B cell (primary cell): ENCODE results near the gene FGFR2. TPM values are rescaled to one million over a fixed set of nuclear protein-coding genes. Genes with fewer than 3 reads are reported as not detected.

Source experiments
- ATAC-seq: fragments of 200-7000 bp; cut with Tn5 transposase; one replicate; pipeline ENCODE4 v1.10.0; 2021; ENCODE audit warnings: low read depth, mild to moderate bottlenecking, moderate number of reproducible peaks, moderate library complexity
- CTCF ChIA-PET: fragments of 350-600 bp; sonication (Branson Sonifier 250); formaldehyde crosslinking; loops from one replicate; lab custom pipeline; 2021; ENCODE audit warnings: antibody characterized with exemption, inconsistent platforms; lab: Charles Lee
- POLR2A ChIA-PET: fragments of 350-600 bp; sonication (Branson Sonifier 250); formaldehyde crosslinking; loops from one replicate; lab custom pipeline; 2021; ENCODE audit warnings: antibody characterized with exemption; lab: Charles Lee
- DNase-seq: peaks from one replicate; pipeline ENCODE4 v3.0.0; 2013
- H2AFZ ChIP-seq: 2 replicates; pipeline ENCODE4 v1.6.1; 2012; ENCODE audit warnings: mild to moderate bottlenecking, low read depth, low read length; ENCODE audit not compliant: insufficient read depth, poor library complexity, severe bottlenecking
- H3K27ac ChIP-seq, 2 donors: 1 replicate in 1 of 2; 2 replicates in 1 of 2; pipeline ENCODE4 v1.5.1; 2012 to 2013; ENCODE audit warnings: low read length in 2 of 2, mild to moderate bottlenecking in 2 of 2, moderate library complexity in 1 of 2
- H3K27me3 ChIP-seq, 4 experiments: fragments of 200-600 bp in 1 of 4; sonication (generic) in 1 of 4; replicated peaks in 1 of 4; 1 replicate in 2 of 4; 2 replicates in 2 of 4; pipeline versions ENCODE4 v1.6.1 to v1.7.0; 2013 to 2016; ENCODE audit warnings: low read length in 3 of 4, mild to moderate bottlenecking in 2 of 4, mixed read lengths in 1 of 4, moderate library complexity in 1 of 4; ENCODE audit not compliant: insufficient read depth in 4 of 4, control insufficient read depth in 3 of 4; ENCODE audit errors: control extremely low read depth in 1 of 4
- H3K36me3 ChIP-seq, 2 experiments: replicated peaks in 1 of 2; 1 replicate in 1 of 2; 2 replicates in 1 of 2; pipeline versions ENCODE4 v1.6.1 to v1.7.1; 2013; ENCODE audit warnings: low read length in 1 of 2; ENCODE audit not compliant: insufficient read depth in 2 of 2, control insufficient read depth in 1 of 2; ENCODE audit errors: control extremely low read depth in 1 of 2, extremely low read depth in 1 of 2
- H3K4me1 ChIP-seq, 2 donors: fragments of 200-600 bp in 1 of 2; sonication (generic) in 1 of 2; 1 replicate in 1 of 2; 2 replicates in 1 of 2; pipeline versions ENCODE4 v1.5.1 to v1.6.1; 2013 to 2017; ENCODE audit warnings: low read length in 2 of 2; ENCODE audit not compliant: control insufficient read depth in 2 of 2, insufficient read depth in 2 of 2
- H3K4me2 ChIP-seq: replicated peaks from 2 replicates; pipeline ENCODE3; 2012; ENCODE audit warnings: mild to moderate bottlenecking, low read depth, low read length; ENCODE audit not compliant: poor library complexity, severe bottlenecking
- H3K4me3 ChIP-seq, 5 experiments: fragments of 200-600 bp in 1 of 5; sonication (generic) in 1 of 5; 1 replicate in 3 of 5; 2 replicates in 2 of 5; pipeline versions ENCODE4 v1.5.1 to v1.7.0; 2011 to 2016; ENCODE audit warnings: low read length in 4 of 5, mild to moderate bottlenecking in 4 of 5, low read depth in 2 of 5, control low read depth in 1 of 5, moderate library complexity in 1 of 5; ENCODE audit not compliant: insufficient read depth in 1 of 5; ENCODE audit errors: control extremely low read depth in 1 of 5, extremely low read depth in 1 of 5
- H3K79me2 ChIP-seq: fragments of 200-600 bp; sonication (generic); one replicate; pipeline ENCODE4 v1.6.0; 2016; ENCODE audit warnings: low read length; ENCODE audit not compliant: control insufficient read depth, insufficient read depth
- H3K9ac ChIP-seq: fragments of 200-600 bp; sonication (generic); 2 replicates; pipeline ENCODE4 v1.6.1; 2017; ENCODE audit warnings: mild to moderate bottlenecking, low read length, moderate library complexity
- H3K9me3 ChIP-seq, 3 donors: one replicate each; pipeline versions ENCODE4 v1.6.1 to v1.7.1; 2013; ENCODE audit warnings: low read length in 2 of 3; ENCODE audit not compliant: control insufficient read depth in 2 of 3, insufficient read depth in 1 of 3; ENCODE audit errors: control extremely low read depth in 1 of 3
- H4K20me1 ChIP-seq: 2 replicates; pipeline ENCODE4 v1.6.0; 2012; ENCODE audit warnings: mild to moderate bottlenecking, low read length; ENCODE audit not compliant: insufficient read depth, control insufficient read depth, poor library complexity, severe bottlenecking
- H3K27ac Mint-ChIP-seq: one replicate; pipeline ENCODE4 v1.8.0; 2021; ENCODE audit warnings: mixed read lengths
- H3K27me3 Mint-ChIP-seq: one replicate; pipeline ENCODE4 v1.8.0; 2021; ENCODE audit warnings: mixed read lengths
- H3K4me1 Mint-ChIP-seq: one replicate; pipeline ENCODE4 v1.8.0; 2021; ENCODE audit warnings: mixed read lengths
- H3K4me3 Mint-ChIP-seq: one replicate; pipeline ENCODE4 v1.8.0; 2021; ENCODE audit warnings: mixed read lengths
- H3K9me3 Mint-ChIP-seq: one replicate; pipeline ENCODE4 v1.8.0; 2022; ENCODE audit warnings: mixed read lengths; ENCODE audit not compliant: insufficient read depth
- CTCF ChIP-seq: fragments of 200-600 bp; IDR thresholded peaks from one replicate; pipeline ENCODE4 v1.8.0; 2022; ENCODE audit warnings: antibody characterized with exemption, mild to moderate bottlenecking
- EZH2 ChIP-seq: IDR thresholded peaks from 2 replicates; pipeline ENCODE4 v1.6.1; 2012; ENCODE audit warnings: borderline replicate concordance, low read depth, mild to moderate bottlenecking, moderate library complexity, low read length; ENCODE audit not compliant: insufficient read depth, poor library complexity, severe bottlenecking
- WGBS: methylation state at CpG from one replicate; pipeline ENCODE4 v1.1.5; 2013; ENCODE audit warnings: missing lambda C conversion rate; ENCODE audit not compliant: insufficient coverage; 5-methylcytosine and 5-hydroxymethylcytosine counted together
- intact Hi-C: fragments of 100-400 bp; cut with micrococcal nuclease; formaldehyde crosslinking; loops from one replicate; pipeline ENCODE4 v1.10.0; 2022
- polyA plus RNA-seq: library from polyadenylated mRNA; depleted of rRNA; stranded (reverse); fragments of >200 nt; gene quantifications from 2 replicates; pipeline ENCODE4 v1.2.3, GENCODE V29; 2012
- total RNA-seq, 2 donors: library from RNA; stranded (reverse); fragments of 120-200 nt in 1 of 2; gene quantifications; 1 replicate in 1 of 2; 2 replicates in 1 of 2; pipeline versions ENCODE4 v1.2.3 to v1.2.4, GENCODE V29; 2013 to 2022

The FGFR2 gene
- total and polyA plus RNA-seq, 2 donors (not counting 1 experiment from before 2014, with no cell fraction given) = not detected

GRCh38 chr10:121595806-121596688, 2.2 kb downstream of the FGFR2 start:
- Mint-ChIP-seq H3K27ac (no peak overlapping the region), H3K9me3 (no peaks in the 10 kb centered on the region), H3K4me1 (peaks cover 5% of the 10 kb centered on the region), H3K4me3 (no peak overlapping the region), H3K27me3 (peaks cover 30% of the 10 kb centered on the region)
- TF ChIP-seq EZH2 (no peak), CTCF (no peak)
- Histone ChIP-seq H3K36me3 (no peaks in the 10 kb centered on the region), H3K27ac (no peak overlapping the region), H4K20me1 (no peaks in the 10 kb centered on the region), H3K9ac (no peak overlapping the region), H3K79me2 (no peaks in the 10 kb centered on the region), H3K9me3 (no peaks in the 10 kb centered on the region), H3K4me3 (no peak overlapping the region), H3K4me1 (peaks cover 0 to 6% of the 10 kb centered on the region in 2 donors), H3K27me3 (peaks cover 0 to 36% (median 10%) of the 10 kb centered on the region in 4 experiments), H2AFZ (no peak overlapping the region), H3K4me2 (no peak overlapping the region)
- 39% methylated on average over 24 of the region's 28 CpGs for WGBS
- intact Hi-C loops = no loop called here
- ATAC-seq (no peak), DNase-seq (no peak)
- CTCF ChIA-PET = no interaction called here
- POLR2A ChIA-PET = no interaction called here

GRCh38 chr10:121595351-121595805, 2.9 kb downstream of the FGFR2 start:
- H3K4me1 Mint-ChIP-seq = peaks cover 5% of the 10 kb centered on the region
- peaks cover 0 to 30% (median 10%) of the 10 kb centered on the region in 4 experiments for H3K27me3 ChIP-seq
- H3K79me2 ChIP-seq = no peaks in the 10 kb centered on the region
- CTCF ChIA-PET = no interaction called here
- no peaks in the 10 kb centered on the region for H3K36me3 ChIP-seq
- no peak overlapping the region for H3K4me3 Mint-ChIP-seq
- DNase-seq = no peak
- intact Hi-C loops = no loop called here
- no peak for TF ChIP-seq EZH2
- H3K9ac ChIP-seq = no peak overlapping the region
- no peak overlapping the region for H3K4me3 ChIP-seq
- H3K9me3 ChIP-seq = no peaks in the 10 kb centered on the region
- no peak overlapping the region for H3K4me2 ChIP-seq
- peaks cover 0 to 6% of the 10 kb centered on the region in 2 donors for H3K4me1 ChIP-seq
- no peaks in the 10 kb centered on the region for H3K9me3 Mint-ChIP-seq
- no peak for ATAC-seq
- H3K27me3 Mint-ChIP-seq = peaks cover 27% of the 10 kb centered on the region
- POLR2A ChIA-PET = no interaction called here
- no peak overlapping the region for H3K27ac Mint-ChIP-seq
- no peaks in the 10 kb centered on the region for H4K20me1 ChIP-seq
- WGBS = 71% methylated on average over 5 of the region's 11 CpGs
- no peak overlapping the region for H2AFZ ChIP-seq
- H3K27ac ChIP-seq = no peak overlapping the region
